Activated CD4-positive, alpha-beta T cell treated with anti-CD3 and anti-CD28 coated beads, Interleukin-2, amount 50 U/mL, for 48 hours (primary cell): ENCODE results near the gene ZBTB20.

Experiments
- DNase-seq, 2 experiments: peaks; one replicate each; pipeline ENCODE4 v3.0.0-alpha.2; 2020

Gene ZBTB20

GRCh38 chr3:114659109-114660061 lies 487.7 kb downstream of the ZBTB20 start:
- DNase-seq = no peak

DNA sequence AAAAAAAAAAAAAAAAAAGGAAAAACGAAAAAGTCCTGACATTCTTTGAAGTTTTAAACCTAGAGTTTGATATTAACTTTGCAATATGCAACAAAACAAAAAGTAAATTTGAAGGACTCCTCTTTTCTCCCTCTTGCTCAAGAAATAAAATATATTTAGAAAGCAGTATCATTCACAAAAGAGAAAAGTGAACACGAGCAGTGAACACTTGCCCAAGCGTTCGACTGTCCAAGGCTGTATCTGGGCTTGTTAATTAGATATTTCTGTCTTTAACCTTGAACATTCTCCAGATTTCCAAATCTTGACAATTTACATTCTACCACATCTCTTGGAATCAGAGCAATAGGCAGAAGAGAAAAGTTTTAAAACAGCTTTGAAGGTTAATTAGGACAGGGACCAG lies 495.5 kb downstream of the ZBTB20 start:
- no peak for DNase-seq

DNA sequence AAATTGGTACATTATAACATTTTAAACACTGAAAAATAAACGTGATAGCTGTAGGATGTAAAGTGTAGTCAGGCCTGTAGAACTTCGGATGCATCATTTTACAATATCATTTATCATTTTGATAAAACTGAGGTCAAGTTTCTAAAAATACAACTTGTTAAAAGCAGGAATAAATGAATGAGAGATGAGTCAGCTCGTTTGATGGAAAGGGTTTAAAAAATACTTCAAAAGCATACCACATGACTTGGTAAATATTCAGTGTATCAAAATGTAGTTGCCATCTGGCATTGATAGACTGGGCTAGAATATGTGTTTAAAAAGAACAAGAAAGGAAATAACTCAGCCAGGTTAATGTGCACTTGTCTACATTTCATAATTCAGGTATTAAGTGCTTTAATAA lies 496.3 kb downstream of the ZBTB20 start:
- no peak for DNase-seq

GRCh38 chr3:114649331-114649730 lies 497.8 kb downstream of the ZBTB20 start:
- DNase-seq = no peak

DNA sequence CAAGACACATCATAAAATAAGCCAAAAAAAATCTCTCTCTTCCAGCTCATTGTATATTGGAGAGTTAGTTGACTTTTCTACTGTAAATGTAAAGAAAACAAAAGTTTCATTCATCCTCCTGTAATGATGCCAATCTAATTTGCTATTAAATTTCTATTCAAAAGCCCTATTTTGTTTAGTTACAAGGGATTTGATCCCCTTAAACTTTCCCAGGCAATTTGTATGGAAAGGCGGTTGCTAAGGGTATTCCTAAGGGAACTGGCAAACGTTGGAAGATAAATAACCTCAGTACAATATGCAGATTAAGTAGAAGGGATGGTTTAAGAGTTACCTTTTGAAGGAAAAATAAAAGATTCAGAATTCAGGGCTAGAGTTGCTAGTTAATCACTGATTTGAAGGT lies 500.6 kb downstream of the ZBTB20 start:
- DNase-seq = no peak

GRCh38 chr3:114645392-114645791 lies 501.7 kb downstream of the ZBTB20 start:
- no peak for DNase-seq

- DNase-seq = no peak
These were observed 502.7 kb downstream of the ZBTB20 start for GRCh38 chr3:114644367-114644766.

DNA sequence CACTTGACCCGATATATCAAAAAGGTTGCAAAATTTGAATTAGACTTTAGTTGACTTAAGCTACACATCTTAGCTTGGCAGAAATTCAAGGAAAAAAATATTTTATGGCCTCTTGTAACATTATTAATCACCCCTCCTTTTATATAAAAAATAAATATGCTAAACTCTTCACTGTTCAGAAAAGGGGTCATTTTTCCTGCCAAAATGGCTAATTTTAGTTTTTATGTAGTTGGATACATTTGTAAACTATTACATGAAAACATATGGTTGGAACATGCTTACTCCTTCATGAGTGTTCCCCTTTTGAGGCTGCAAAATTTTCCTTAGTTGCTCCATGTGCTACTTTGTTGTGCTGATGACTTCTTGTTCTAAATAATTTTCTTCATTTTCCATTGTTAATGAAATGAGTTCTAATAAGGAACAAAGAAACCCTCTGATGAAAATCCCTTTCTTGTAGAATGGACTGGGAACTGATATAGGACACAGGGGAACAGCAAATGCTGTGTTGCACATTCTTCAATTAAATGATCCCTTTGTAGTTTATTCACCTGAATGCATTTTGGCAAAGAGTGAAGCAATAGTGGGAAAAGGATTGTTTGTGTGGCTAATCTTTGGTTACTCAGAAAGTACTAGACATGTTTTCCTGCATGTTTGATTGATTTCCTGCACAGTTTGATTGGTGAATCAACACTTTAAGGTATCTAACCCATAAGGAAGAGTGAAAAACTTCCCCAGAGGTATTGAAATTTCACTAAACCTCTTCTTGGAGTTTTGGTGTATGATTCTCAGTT lies 503.9 kb downstream of the ZBTB20 start:
- no peak for DNase-seq

- DNase-seq = no peak
These were observed 507.0 kb downstream of the ZBTB20 start for GRCh38 chr3:114640126-114640525.

- DNase-seq = no peak
These were observed 507.9 kb downstream of the ZBTB20 start for GRCh38 chr3:114639171-114639570.

GRCh38 chr3:114635878-114636277 lies 511.2 kb downstream of the ZBTB20 start:
- no peak for DNase-seq

GRCh38 chr3:114634635-114635034 lies 512.5 kb downstream of the ZBTB20 start:
- DNase-seq = no peak

DNA sequence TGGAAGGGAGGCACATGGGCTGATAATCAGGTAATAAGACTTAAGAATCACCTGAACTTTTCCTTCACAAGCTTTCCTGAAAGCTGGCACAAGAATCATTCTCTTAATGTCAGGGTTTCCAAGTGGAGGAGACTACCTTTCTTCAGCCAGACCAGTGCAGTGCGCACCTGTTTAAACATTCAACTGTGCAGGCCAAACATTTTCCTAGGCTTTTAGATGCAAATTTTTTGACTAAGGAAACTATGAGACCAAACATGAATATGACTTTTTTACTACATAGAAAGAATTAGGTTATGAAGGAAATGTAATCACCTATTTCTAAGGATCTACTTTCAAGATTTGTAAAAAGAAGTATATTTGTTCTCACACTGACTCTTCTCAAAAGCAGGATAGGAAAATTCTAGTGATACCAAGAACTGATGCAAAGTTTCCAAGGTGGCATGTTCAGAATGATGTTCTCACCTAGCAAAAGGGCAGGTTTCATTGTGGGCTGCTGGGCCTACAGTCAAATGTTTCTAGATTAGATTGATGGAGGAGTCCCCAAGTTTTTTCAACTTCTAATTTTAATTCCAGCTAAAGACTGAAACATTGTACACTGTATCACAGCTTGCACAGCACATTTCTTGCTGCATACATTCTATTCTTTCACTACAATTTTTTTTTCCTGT lies 514.2 kb downstream of the ZBTB20 start:
- DNase-seq = peak; percentile 11 to 40

GRCh38 chr3:114627770-114628169 lies 519.3 kb downstream of the ZBTB20 start:
- no peak for DNase-seq

- DNase-seq = no peak
These were observed 520.3 kb downstream of the ZBTB20 start for GRCh38 chr3:114626751-114627150.

GRCh38 chr3:114624571-114625181 lies 522.4 kb downstream of the ZBTB20 start:
- DNase-seq = no peak

DNA sequence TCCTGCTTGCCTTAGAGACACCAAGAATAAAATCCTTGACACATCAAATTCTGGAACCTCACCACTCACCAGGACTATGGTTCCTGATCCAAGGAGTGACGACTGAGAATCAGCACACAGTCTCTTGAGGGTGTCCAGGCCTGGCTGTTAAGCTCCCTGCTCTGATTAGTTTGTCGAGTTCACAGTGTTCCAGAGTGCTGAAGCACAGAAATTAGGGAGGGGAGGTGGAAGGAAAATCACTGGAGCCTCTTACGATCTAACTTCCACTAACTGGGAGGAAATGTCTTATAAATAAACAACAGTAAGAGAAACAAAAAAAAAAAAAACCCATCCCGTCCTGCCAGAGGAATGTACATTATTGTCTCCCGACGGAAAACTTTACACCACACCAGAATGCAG lies 523.0 kb downstream of the ZBTB20 start:
- no peak for DNase-seq

DNA sequence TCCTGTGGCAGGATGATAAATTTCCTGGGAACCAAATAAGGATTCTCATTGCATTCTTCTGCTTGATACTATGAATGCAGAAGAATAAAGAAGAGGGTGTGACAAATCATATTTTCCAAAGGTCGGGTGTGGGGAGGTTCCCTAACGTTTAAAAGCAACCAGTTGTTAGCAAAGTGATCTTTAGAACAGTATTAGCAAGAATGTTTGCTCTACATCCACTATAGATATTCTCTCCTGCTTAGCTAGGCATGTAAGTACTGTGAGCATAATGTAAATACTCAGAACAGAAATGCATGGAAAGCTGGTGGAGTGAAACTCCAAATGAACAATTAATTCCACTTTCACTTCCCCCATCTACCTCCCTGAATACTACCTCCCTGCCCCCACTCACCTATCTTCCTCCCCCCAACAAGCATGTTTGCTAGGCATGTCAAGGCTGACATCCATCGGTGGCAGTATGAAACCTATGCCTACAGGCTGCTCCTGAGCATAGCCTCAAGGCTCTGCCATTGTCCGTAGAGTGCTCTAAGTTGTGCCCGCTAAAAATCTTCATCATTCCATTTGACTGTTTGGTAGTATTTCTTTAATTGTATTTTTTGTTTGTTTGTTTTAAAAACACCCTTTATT lies 523.6 kb downstream of the ZBTB20 start:
- DNase-seq = no peak

DNA sequence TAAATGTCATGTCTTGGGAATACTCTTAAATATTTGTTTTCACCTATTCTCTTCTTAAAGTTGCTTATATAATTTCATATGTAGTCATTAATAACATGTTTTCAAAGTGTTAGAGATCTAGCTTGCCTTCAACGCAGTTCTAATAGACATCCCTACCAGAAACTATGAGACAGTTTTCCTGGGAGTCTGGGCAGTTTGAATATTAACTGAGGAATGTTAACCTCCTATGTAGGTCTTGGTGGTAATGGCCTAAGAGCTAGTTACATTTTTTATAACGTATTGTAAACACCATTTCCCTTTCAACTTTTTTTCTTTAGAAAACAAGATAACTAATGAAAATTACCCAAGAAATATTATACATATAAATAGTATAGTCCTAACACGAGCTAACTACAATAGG lies 525.1 kb downstream of the ZBTB20 start:
- DNase-seq = no peak

- DNase-seq = no peak
These were observed 527.3 kb downstream of the ZBTB20 start for GRCh38 chr3:114619771-114620170.

DNA sequence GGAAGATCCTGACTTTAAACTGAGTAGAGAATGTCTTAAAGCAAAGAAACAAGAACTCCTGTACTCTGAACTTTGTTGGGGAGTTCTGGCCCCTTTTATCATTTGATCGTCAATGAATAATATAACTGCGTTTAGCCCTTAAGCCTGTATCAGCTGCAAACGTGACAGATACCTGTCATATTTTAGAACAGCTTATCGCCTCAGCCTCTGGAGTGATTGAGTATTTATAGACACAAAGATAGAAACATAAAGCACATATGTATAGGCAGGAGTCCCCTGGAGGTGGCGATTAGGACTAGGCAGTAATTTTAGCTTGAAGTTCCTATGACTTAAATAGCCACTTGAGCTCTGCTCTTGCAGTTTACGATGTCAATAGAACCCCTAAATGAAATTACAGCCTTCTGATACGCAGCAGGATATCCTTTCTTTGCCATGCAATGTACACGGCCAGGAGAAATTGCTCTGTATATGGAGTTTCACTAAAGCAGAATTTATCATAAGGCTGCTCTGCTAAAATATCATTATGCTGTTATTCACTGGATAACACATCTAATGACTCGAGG lies 531.5 kb downstream of the ZBTB20 start:
- no peak for DNase-seq

GRCh38 chr3:114609973-114610630 lies 537.0 kb downstream of the ZBTB20 start:
- DNase-seq = no peak
